GM19467 (cell line): ENCODE measurements around the gene SYCE3.
A peak's percentile ranks its signal among the peaks of the same experiment; 100 is the strongest.

ENCODE experiments used
- ATAC-seq: cut with Tn5 transposase; IDR thresholded peaks from one replicate; pipeline ENCODE4 v1.9.1; 2021; ENCODE audit warnings: mild to moderate bottlenecking, moderate library complexity; ENCODE audit not compliant: unreplicated experiment

The SYCE3 gene

GRCh38 chr22:50532824-50533796 is 29.6 kb downstream of the SYCE3 start:
- no peak for ATAC-seq

- no peak for ATAC-seq
Measured at GRCh38 chr22:50531962-50532674, 30.6 kb downstream of the SYCE3 start.

GRCh38 chr22:50531546-50531961 is 31.2 kb downstream of the SYCE3 start:
- ATAC-seq: peak; percentile 26

- peak; percentile 17 for ATAC-seq
Measured at GRCh38 chr22:50530877-50531545, 31.7 kb downstream of the SYCE3 start.

- no peak for ATAC-seq
Measured at GRCh38 chr22:50530580-50530876, 32.2 kb downstream of the SYCE3 start.

- no peak for ATAC-seq
Measured at GRCh38 chr22:50529897-50530579, 32.7 kb downstream of the SYCE3 start, which contains the start of gene TYMP. TYMP (minus strand) TSS chr22:50530012; CDS start chr22:50529709, 303 bp downstream.

- ATAC-seq: no peak
Measured at GRCh38 chr22:50529416-50529896, 33.3 kb downstream of the SYCE3 start.

- ATAC-seq: no peak
Measured at GRCh38 chr22:50528682-50529415, 33.9 kb downstream of the SYCE3 start.

- ATAC-seq: no peak
Measured at GRCh38 chr22:50527921-50528681, 34.6 kb downstream of the SYCE3 start.

GRCh38 chr22:50526834-50527801 is 35.6 kb downstream of the SYCE3 start:
- no peak for ATAC-seq

- peak; percentile 24 for ATAC-seq
Measured at GRCh38 chr22:50526108-50526833, 36.4 kb downstream of the SYCE3 start.

- ATAC-seq: no peak
Measured at GRCh38 chr22:50525858-50526107, 36.9 kb downstream of the SYCE3 start.

- peak; percentile 34 for ATAC-seq
Measured at GRCh38 chr22:50525104-50525857, 37.4 kb downstream of the SYCE3 start, which contains the start of gene SCO2. SCO2 (minus strand) TSS chr22:50525598; CDS start chr22:50524411, 1,187 bp downstream.

GRCh38 chr22:50524676-50525103 is 38.0 kb downstream of the SYCE3 start:
- no peak for ATAC-seq

GRCh38 chr22:50523806-50524675 is 38.7 kb downstream of the SYCE3 start:
- ATAC-seq: no peak

- no peak for ATAC-seq
Measured at GRCh38 chr22:50523458-50523805, 39.3 kb downstream of the SYCE3 start.
